Loucy (cell line): Measurements from ENCODE around the gene ELAVL2.

Experiments used
- H2AFZ ChIP-seq: fragments of 200-600 bp; sonication (generic); 2 replicates; pipeline ENCODE4 v1.6.0; 2016; ENCODE audit warnings: antibody characterized with exemption, mild to moderate bottlenecking, low read length, moderate library complexity
- H3F3A ChIP-seq: fragments of 200-600 bp; 2 replicates; pipeline ENCODE4 v1.6.0; 2016; ENCODE audit warnings: antibody characterized with exemption, low read depth, mild to moderate bottlenecking
- H3K27me3 ChIP-seq: fragments of 200-600 bp; sonication (generic); 2 replicates; pipeline ENCODE4 v1.6.1; 2014; ENCODE audit warnings: low read length, mild to moderate bottlenecking; ENCODE audit not compliant: insufficient read depth, poor library complexity, severe bottlenecking
- H3K36me3 ChIP-seq: fragments of 200-600 bp; sonication (generic); 2 replicates; pipeline ENCODE4 v1.6.1; 2016; ENCODE audit warnings: low read length; ENCODE audit not compliant: insufficient read depth
- H3K4me1 ChIP-seq: fragments of 200-600 bp; sonication (generic); 2 replicates; pipeline ENCODE4 v1.5.1; 2014; ENCODE audit warnings: low read length, mild to moderate bottlenecking; ENCODE audit not compliant: insufficient read depth, poor library complexity, severe bottlenecking
- H3K4me2 ChIP-seq: fragments of 200-600 bp; sonication (generic); 2 replicates; pipeline ENCODE4 v1.6.0; 2014; ENCODE audit warnings: antibody characterized with exemption, low read length, low read depth, mild to moderate bottlenecking; ENCODE audit not compliant: poor library complexity, severe bottlenecking
- H3K4me3 ChIP-seq: fragments of 200-600 bp; sonication (generic); 2 replicates; pipeline ENCODE4 v1.5.1; 2014; ENCODE audit warnings: low read length, mild to moderate bottlenecking, mixed read lengths; ENCODE audit not compliant: poor library complexity, severe bottlenecking
- H3K79me2 ChIP-seq: fragments of 200-600 bp; sonication (generic); 2 replicates; pipeline ENCODE4 v1.6.1; 2014; ENCODE audit warnings: low read length; ENCODE audit not compliant: insufficient read depth
- H3K9ac ChIP-seq: fragments of 200-600 bp; sonication (generic); 2 replicates; pipeline ENCODE4 v1.6.0; 2014; ENCODE audit warnings: mild to moderate bottlenecking, low read depth, low read length, moderate library complexity; ENCODE audit not compliant: poor library complexity, severe bottlenecking
- H3K9me2 ChIP-seq: fragments of 200-600 bp; sonication (generic); replicated peaks from 2 replicates; pipeline ENCODE4 v1.6.1; 2016; ENCODE audit warnings: low read depth, low read length, mixed read lengths
- H3K9me3 ChIP-seq: fragments of 200-600 bp; sonication (generic); 2 replicates; pipeline ENCODE4 v1.6.1; 2014; ENCODE audit warnings: mild to moderate bottlenecking, antibody characterized with exemption, low read length, low read depth; ENCODE audit not compliant: insufficient read depth
- H4K20me1 ChIP-seq: fragments of 200-600 bp; sonication (generic); 2 replicates; pipeline ENCODE4 v1.6.0; 2014; ENCODE audit warnings: antibody characterized with exemption, low read length, mild to moderate bottlenecking; ENCODE audit not compliant: insufficient read depth, poor library complexity, severe bottlenecking
- CTCF ChIP-seq: fragments of 200-600 bp; sonication (generic); conservative IDR thresholded peaks from 2 replicates; pipeline ENCODE4 v1.5.1; 2014; ENCODE audit warnings: mild to moderate bottlenecking, antibody characterized with exemption, low read length
- EZH2phosphoT487 ChIP-seq: fragments of 200-600 bp; IDR thresholded peaks from 2 replicates; pipeline ENCODE4 v1.6.1; 2018; ENCODE audit warnings: antibody characterized with exemption, mild to moderate bottlenecking, moderate library complexity, borderline replicate concordance

Gene ELAVL2

DNA sequence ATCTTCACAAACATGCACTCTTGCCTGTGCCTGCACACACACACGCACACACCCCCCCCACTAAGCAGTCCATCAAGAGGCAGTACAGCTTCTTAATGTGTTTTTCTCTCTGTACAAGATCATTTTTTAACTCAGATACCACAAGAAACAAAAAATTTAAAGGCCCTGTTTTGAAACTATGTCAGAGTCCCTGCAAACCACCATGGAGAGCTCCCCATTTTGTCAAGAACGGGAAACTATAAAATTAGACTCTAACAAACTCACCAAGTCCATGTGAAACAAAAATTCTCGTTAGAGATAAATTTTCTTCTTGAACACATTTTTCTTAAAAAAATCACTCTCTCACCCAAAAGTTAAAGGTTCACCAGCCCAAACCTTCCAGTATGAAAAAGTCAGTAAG lies 86.3 kb downstream of the ELAVL2 start:
- Histone ChIP-seq H3K4me3 (no peak overlapping the region), H3K27me3 (no peaks in the 10 kb centered on the region), H3K36me3 (no peaks in the 10 kb centered on the region), H3F3A (no peaks in the 10 kb centered on the region), H2AFZ (no peak overlapping the region), H3K9me3 (no peaks in the 10 kb centered on the region), H3K79me2 (no peaks in the 10 kb centered on the region), H3K4me1 (no peaks in the 10 kb centered on the region), H3K9me2 (no peaks in the 10 kb centered on the region; the same call in 1 of the 2 replicates), H4K20me1 (no peaks in the 10 kb centered on the region), H3K9ac (no peak overlapping the region), H3K4me2 (no peak overlapping the region)
- no peak for TF ChIP-seq EZH2phosphoT487

GRCh38 chr9:23736293-23736692 lies 89.7 kb downstream of the ELAVL2 start:
- Histone ChIP-seq H3K9me2 (no peaks in the 10 kb centered on the region; the same call in 1 of the 2 replicates), H3K9ac (no peak overlapping the region), H3F3A (no peaks in the 10 kb centered on the region), H3K36me3 (no peaks in the 10 kb centered on the region), H2AFZ (no peak overlapping the region), H3K79me2 (no peaks in the 10 kb centered on the region), H3K27me3 (no peaks in the 10 kb centered on the region), H3K4me3 (no peak overlapping the region), H3K4me1 (no peaks in the 10 kb centered on the region), H3K9me3 (no peaks in the 10 kb centered on the region), H3K4me2 (no peak overlapping the region), H4K20me1 (no peaks in the 10 kb centered on the region)
- TF ChIP-seq CTCF (no peak), EZH2phosphoT487 (no peak)

DNA sequence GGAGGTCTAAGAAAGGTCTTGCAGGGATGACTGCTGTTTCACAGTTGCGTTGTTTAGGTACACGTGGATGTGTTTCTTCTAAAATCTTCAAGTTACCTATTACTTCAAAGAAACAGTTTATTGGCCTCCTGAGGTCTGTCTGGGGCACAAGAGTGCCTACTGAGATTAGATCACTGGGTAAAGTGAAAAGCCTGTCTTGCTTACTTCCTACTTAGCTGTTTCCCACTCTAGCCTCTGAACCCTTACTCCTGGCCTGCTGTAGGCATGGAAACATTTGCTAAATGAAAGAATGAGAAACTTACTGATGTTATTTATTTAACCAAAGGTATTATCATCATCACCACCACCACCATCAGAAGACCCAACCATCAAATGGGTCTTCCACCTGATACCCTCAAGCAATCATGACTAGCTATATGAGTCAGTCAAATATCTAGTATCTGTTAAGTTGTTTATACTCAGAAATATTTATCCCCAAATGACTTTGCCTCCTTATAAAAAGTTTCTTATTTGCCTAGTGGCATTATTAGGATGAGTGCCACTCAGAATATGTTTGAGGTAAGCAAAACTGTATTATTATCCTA lies 92.5 kb downstream of the ELAVL2 start:
- Histone ChIP-seq H3K4me2 (no peak overlapping the region), H3K4me3 (no peak overlapping the region), H3K36me3 (no peaks in the 10 kb centered on the region), H3K9me2 (no peaks in the 10 kb centered on the region), H3F3A (no peaks in the 10 kb centered on the region), H4K20me1 (no peaks in the 10 kb centered on the region), H3K27me3 (no peaks in the 10 kb centered on the region), H3K79me2 (no peaks in the 10 kb centered on the region), H3K4me1 (no peaks in the 10 kb centered on the region), H3K9ac (no peak overlapping the region), H3K9me3 (no peaks in the 10 kb centered on the region), H2AFZ (no peak overlapping the region)
- no peak for TF ChIP-seq CTCF

DNA sequence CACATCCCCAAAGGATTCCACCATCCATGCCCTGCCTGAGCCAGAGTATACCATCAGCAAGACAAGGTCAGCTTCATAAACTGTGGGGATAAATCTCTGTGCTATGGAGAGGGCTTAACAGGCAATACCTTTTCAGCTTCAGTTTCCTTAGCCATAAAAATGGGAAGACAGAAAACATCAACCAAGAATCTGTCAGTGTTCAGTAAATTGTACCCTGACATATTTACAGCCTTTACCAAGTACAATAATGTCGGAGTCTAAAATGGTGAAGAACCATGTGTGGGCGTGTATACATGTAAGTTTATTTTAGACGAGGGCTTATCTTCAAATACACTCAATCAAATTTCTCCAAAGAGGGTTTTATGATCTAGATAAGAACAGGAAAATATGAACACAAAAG lies 94.7 kb downstream of the ELAVL2 start:
- H3K79me2 ChIP-seq, result no peaks in the 10 kb centered on the region
- no peaks in the 10 kb centered on the region for H3F3A ChIP-seq
- no peaks in the 10 kb centered on the region for H3K36me3 ChIP-seq
- no peaks in the 10 kb centered on the region for H3K4me1 ChIP-seq
- no peaks in the 10 kb centered on the region for H3K27me3 ChIP-seq
- no peak overlapping the region for H3K9ac ChIP-seq
- H3K9me3 ChIP-seq, result no peaks in the 10 kb centered on the region
- no peaks in the 10 kb centered on the region for H4K20me1 ChIP-seq
- no peak overlapping the region for H2AFZ ChIP-seq
- no peak overlapping the region for H3K4me3 ChIP-seq
- no peaks in the 10 kb centered on the region for H3K9me2 ChIP-seq
- TF ChIP-seq CTCF (no peak), EZH2phosphoT487 (no peak)
- no peak overlapping the region for H3K4me2 ChIP-seq
